Measurements from ENCODE around the gene TGFBR3. TPM values are rescaled to one million over a fixed set of nuclear protein-coding genes. Genes with fewer than 3 reads are reported as not detected.

The TGFBR3 gene
- total and polyA plus RNA-seq, 2 of the 8 experiments (the other 6 are each of a cell fraction or from before 2014, with no cell fraction given), result 2.0 to 6.1 TPM

GRCh38 chr1:91813813-91814212, 72.1 kb downstream of the TGFBR3 start (continued):
- no peak for TF ChIP-seq KDM1A (IDR thresholded peaks at IDR 0.05; ENCODE audit: borderline replicate concordance, low read length)
- no peak for TF ChIP-seq CHD2 (IDR thresholded peaks at IDR 0.05; ENCODE audit: low read length)
- TF ChIP-seq GABPA (IDR thresholded peaks at IDR 0.05; ENCODE audit: borderline replicate concordance, insufficient read depth, low read length), result no peak
- TF ChIP-seq KDM5A (IDR thresholded peaks at IDR 0.05; ENCODE audit: low read length), result no peak
- no peak for TF ChIP-seq SIN3A (conservative IDR thresholded peaks at IDR 0.05 in 1 of 2, IDR thresholded peaks at IDR 0.05 in 1 of 2; ENCODE audit: low read depth in 1 of 2, low read length in 2 of 2)
- no peak for TF ChIP-seq MAX (IDR thresholded peaks at IDR 0.05)
- no peak for TF ChIP-seq NRF1 (IDR thresholded peaks at IDR 0.05; ENCODE audit: low read depth, low read length)
- TF ChIP-seq SRF (IDR thresholded peaks at IDR 0.05; ENCODE audit: low read depth, low read length), result no peak
- TF ChIP-seq POU5F1 (IDR thresholded peaks at IDR 0.05; ENCODE audit: low read depth, low read length), result no peak
- no peak for TF ChIP-seq JUND (IDR thresholded peaks at IDR 0.05; ENCODE audit: low read length)

Measured in H1 (cell line).